GM12875 (cell line): ENCODE results near the gene GPS2.

Experiments
- H3K4me3 ChIP-seq: one replicate; pipeline ENCODE4 v1.5.1; 2011; ENCODE audit warnings: low read depth, low read length, control low read depth
- CTCF ChIP-seq: IDR thresholded peaks from 2 replicates; pipeline ENCODE4 v1.5.1; 2011; ENCODE audit warnings: low read depth, mild to moderate bottlenecking, control low read depth, inconsistent platforms, low read length, moderate library complexity, borderline replicate concordance; ENCODE audit not compliant: insufficient read depth

Gene GPS2

DNA sequence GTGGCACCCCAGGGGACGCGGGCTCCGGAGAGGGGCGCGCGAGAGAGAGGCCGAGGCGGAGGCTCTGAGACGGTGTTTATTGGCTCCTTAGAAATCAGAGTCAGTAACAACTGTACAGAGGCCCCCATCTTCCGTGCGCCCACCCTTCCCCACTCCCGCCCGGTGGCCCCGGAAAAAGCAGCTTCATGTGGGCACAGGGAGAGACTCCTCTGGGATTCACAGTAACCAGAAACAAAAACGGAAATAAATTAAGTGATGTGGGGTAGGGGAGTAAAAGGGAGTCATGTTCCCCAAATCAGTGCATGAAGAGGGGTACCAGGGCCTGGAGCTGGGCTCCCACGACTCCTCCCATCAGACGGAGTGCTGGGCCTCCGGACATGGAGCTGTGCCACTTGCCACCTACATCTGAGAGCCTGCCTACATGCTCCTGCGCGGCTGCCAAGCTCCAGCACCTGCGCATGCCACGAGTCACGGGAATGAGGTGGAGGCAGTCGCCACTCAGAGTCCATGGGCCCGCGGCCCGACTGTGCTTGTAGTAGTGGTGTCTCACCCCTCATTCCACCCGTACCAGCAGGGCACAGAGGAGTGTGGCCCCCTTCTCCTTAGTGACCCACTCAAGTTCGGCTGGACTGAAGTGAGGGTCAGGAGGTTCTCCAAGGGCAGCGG lies 543 bp upstream of the GPS2 start:
- TF ChIP-seq CTCF: no peak

DNA sequence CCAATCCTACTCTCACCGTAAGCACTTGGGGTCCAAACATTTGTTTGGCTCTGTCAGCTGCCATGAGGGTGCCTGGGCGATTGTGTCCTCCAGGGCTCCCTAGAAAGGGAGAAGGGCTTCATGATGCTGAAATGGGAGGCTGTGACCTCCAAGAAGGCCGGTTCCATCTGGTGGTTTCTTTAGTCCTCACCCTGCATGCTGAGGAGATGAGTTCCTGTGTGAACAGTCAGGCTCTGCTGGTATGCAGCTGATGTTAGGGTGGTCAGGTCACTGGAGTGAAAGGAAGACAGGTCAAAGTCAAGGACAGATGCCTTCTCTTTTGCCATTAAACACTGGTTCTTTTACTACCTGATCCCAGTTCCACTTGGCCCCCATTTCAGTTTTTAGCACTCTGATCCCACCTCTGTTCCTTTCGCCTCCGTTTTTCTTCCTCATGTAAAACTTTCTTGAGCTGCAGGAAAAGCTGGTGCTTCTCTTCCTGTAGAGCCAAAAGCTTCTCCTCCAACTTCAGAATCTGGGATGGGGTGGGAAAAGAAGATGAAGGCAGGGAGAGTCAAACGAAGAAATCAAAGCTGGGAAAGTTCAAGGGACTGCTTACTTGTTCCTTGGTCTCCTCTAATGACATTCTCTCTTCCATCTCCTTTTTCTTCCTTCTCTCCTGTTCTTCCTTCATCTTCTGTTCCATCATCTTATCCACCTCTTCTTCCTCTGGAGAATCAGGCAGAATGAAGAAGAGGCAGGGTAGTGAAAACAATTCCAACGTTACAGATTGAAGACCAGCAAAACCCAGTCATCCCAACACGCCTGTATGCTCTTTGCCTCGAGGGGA lies 1.1 kb downstream of the GPS2 start:
- no peak for TF ChIP-seq CTCF
- peak overlapping the region; percentile 87 for H3K4me3 ChIP-seq

More for the DNA sequence above, 543 bp upstream of the GPS2 start:
- H3K4me3 ChIP-seq: peak overlapping the region; percentile 87

GRCh38 chr17:7313088-7313889 lies 1.9 kb downstream of the GPS2 start:
- H3K4me3 ChIP-seq: no peak overlapping the region
- no peak for TF ChIP-seq CTCF

GRCh38 chr17:7312432-7313087 lies 2.6 kb downstream of the GPS2 start:
- H3K4me3 ChIP-seq: no peak overlapping the region
- no peak for TF ChIP-seq CTCF

DNA sequence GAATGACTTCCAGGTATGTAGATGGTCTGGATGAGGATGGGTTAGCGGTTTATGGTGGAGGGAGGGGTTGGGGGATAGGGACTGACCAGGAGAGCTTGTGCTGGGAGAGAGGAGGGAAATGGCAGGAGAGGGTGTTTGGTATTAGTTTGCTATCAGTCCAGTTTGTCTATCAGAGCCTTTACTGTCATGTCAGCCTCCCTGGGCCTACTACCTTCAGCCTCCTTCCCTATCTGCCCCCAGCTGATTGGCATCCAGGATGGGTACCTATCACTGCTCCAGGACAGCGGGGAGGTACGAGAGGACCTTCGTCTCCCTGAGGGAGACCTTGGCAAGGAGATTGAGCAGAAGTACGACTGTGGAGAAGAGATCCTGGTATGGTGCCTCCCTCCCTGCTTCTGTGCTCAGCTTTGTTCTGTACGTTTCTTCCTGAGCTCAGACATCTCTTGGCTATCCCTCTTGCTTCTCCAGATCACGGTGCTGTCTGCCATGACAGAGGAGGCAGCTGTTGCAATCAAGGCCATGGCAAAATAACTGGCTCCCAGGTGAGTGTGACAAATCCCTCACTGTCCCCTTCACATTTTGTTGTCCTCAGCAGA lies 4.0 kb downstream of the GPS2 start:
- no peak overlapping the region for H3K4me3 ChIP-seq
- TF ChIP-seq CTCF: no peak

GRCh38 chr17:7309628-7310027 lies 5.5 kb downstream of the GPS2 start:
- H3K4me3 ChIP-seq: no peak overlapping the region

More at GRCh38 chr17:7309628-7310027, 5.5 kb downstream of the GPS2 start:
- TF ChIP-seq CTCF: no peak
